NCI-H128 (cell line): Measurements from ENCODE around the gene FBLN7.
"Not testable (repeated sequence)": the region's sequence is repeated elsewhere in the genome, so short reads cannot be mapped to it uniquely, and the experiment has no call there.

ENCODE experiments used
- DNase-seq: peaks from one replicate; lab custom pipeline; 2025; ENCODE audit not compliant: unreplicated experiment; lab: John Stamatoyannopoulos, UW

Gene FBLN7

GRCh38 chr2:112138159-112139032 is at the start of gene FBLN7:
TSS of gene FBLN7 (plus strand) at chr2:112138385. CDS start at chr2:112138656, 271 bp downstream.
- DNase-seq, result no peak

GRCh38 chr2:112089375-112089774 is 48.8 kb upstream of the FBLN7 start:
- DNase-seq, result no peak

- no peak for DNase-seq
Measured at GRCh38 chr2:112092286-112093041, 45.7 kb upstream of the FBLN7 start.

GRCh38 chr2:112093216-112093615 is 45.0 kb upstream of the FBLN7 start:
- DNase-seq, result no peak

GRCh38 chr2:112095681-112096080 is 42.5 kb upstream of the FBLN7 start:
- DNase-seq, result no peak

GRCh38 chr2:112096098-112096497 is 42.1 kb upstream of the FBLN7 start:
- DNase-seq, result no peak

- DNase-seq, result no peak
Measured at GRCh38 chr2:112108178-112108832, 29.9 kb upstream of the FBLN7 start.

GRCh38 chr2:112109278-112109677 is 28.9 kb upstream of the FBLN7 start:
- DNase-seq, result no peak

- DNase-seq, result no peak
Measured at GRCh38 chr2:112110966-112111365, 27.2 kb upstream of the FBLN7 start.

- not testable (repeated sequence) for DNase-seq
Measured at GRCh38 chr2:112113354-112113753, 24.8 kb upstream of the FBLN7 start.

GRCh38 chr2:112118148-112118547 is 20.0 kb upstream of the FBLN7 start:
- DNase-seq, result no peak

- peak; percentile 43 for DNase-seq
Measured at GRCh38 chr2:112121682-112122254, 16.4 kb upstream of the FBLN7 start.

- no peak for DNase-seq
Measured at GRCh38 chr2:112129060-112129459, 9.1 kb upstream of the FBLN7 start.

GRCh38 chr2:112133344-112133743 is 4.8 kb upstream of the FBLN7 start:
- no peak for DNase-seq

GRCh38 chr2:112134120-112134519 is 4.1 kb upstream of the FBLN7 start:
- no peak for DNase-seq

GRCh38 chr2:112136096-112136495 is 2.1 kb upstream of the FBLN7 start:
- no peak for DNase-seq

- DNase-seq, result no peak
Measured at GRCh38 chr2:112137516-112138158, 548 bp upstream of the FBLN7 start.

GRCh38 chr2:112139033-112139614 is 939 bp downstream of the FBLN7 start:
- DNase-seq, result not testable (repeated sequence)

GRCh38 chr2:112139661-112140204 is 1.5 kb downstream of the FBLN7 start:
- not testable (repeated sequence) for DNase-seq

GRCh38 chr2:112140205-112140802 is 2.1 kb downstream of the FBLN7 start:
- no peak for DNase-seq
